NCI-H1436 (cell line): ENCODE data around the gene ARRB1.
"Not testable (repeated sequence)": the region's sequence is repeated elsewhere in the genome, so short reads cannot be mapped to it uniquely, and the experiment has no call there.

ENCODE experiments used
- DNase-seq: peaks from one replicate; lab custom pipeline; 2025; lab: John Stamatoyannopoulos, UW

The ARRB1 gene

DNA sequence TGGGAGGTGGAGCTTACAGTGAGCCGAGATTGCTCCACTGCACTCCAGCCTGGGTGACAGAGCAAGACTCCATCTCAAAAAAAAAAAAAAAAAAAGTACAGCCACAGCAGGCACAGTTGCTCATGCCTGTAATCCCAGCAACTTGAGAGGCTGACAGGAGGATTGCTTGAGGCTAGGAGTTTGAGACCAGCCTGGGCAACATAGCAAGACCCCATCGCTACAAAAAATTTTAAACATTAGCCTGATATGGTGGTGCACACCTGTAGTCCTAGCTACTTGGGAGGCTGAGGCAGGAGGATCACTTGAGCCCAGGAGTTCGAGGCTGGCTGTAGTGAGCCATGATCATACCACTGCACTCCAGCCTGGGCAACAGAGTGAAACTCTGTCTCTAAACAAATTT, 76.7 kb downstream of the ARRB1 start:
- not testable (repeated sequence) for DNase-seq

DNA sequence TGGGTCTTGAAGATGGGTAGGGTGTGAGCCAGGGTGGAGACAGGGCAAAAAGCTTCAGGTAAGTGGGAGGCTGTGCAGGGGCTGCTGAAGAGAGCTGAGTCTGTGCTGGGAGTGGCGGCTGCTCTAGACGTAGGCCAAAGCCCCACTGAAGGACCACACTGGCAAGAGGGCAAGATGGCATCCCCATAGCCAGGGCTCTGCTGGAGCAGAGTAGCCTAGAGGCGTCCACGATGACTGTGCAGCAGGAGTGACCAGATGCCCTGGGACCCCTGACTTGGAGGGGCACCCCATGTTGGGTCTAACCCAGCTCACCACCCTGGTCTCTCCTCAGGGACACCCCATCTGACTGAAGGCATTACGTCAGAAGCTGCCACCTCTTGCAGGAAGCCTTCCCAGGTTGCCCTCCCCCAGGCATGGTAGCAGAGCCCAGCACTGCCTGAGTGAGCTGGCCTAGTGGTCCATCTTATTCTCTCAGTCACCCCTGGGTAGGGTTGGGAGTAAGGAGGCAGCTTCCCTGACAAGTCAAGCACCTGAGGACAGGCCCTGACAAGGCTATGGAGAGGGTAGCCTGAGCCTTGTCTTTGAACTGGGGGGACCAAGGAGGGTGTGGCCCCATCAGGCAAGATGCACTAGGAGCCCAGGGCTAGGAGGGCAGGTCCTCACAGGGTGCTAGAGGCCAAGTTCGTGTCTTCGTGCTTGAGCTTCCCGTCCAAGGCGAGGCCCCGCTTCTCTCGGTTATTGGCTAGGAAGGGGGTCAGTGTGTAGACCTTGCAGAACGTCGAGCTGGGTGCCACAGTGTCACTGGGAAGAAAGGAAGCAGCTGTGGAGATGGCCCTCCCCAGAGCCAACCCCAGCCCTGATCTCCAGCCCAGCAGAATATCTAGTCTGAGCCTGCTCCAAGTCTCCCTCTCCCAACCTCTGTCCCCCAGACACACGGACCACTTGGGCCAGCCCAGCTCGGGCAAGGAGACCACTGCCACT, 77.8 kb downstream of the ARRB1 start:
- DNase-seq: no peak

DNA sequence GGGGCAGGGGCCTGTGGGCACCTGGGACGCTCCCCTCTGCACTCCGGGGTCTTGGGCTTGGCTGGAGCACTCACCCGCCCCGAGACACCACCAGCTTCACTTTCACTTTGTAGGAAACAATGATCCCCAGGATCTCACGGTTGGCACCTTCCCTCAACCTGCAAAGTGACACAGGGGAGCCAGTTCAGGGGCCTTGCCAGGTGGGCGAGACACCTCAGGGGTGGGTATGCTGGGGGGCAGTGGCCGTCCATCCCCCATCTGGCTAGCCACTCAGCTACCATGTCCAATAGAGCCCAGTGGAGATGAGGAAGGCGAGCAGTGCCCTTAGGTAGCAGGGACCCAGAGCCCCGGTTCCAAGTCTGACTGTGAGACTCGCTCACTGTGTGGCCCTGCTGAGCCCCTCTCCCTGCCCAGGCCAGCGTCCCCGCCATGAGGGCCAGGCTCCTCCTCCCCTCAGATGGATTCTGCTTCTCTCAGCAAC, 78.6 kb downstream of the ARRB1 start:
- DNase-seq: no peak

DNA sequence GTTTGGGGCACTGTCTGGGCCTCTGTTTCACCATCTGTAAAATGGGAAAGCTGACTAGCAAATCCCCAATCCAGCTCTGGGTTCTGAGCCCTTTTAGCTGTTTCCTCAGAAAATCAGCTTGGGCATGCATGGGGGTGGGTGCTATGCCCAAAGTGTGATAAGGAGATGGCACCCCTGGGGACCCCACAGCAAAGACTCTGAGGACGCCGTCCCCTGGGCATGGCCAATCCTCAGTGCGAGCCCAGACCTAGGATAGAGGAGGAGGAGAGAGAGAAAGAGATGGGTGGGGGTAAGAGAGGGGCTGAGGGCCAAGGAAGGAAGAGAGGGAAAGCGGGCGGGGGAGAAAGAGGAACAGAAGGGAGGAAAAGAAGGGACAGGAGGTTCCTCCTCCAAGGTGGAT, 79.1 kb downstream of the ARRB1 start:
- DNase-seq: no peak

DNA sequence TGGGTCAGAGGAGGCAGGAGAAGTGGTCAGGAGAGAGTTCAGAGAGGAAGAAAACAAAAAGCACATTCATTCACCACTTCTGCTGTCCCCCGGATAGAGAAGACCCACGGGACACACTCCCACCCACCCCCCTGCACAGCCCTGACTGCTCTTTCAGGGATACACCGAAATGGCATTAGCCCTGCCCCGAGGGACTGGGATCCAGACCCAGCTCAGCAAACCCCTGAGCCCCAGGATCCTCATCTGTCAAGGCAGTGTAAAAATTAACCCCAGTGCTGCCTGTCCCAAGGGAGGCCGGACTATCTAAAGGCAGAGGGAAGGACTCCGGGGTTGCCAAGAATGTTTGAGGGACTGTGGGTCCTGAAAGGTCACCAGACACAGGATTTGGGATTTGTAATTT, 79.7 kb downstream of the ARRB1 start:
- no peak for DNase-seq

DNA sequence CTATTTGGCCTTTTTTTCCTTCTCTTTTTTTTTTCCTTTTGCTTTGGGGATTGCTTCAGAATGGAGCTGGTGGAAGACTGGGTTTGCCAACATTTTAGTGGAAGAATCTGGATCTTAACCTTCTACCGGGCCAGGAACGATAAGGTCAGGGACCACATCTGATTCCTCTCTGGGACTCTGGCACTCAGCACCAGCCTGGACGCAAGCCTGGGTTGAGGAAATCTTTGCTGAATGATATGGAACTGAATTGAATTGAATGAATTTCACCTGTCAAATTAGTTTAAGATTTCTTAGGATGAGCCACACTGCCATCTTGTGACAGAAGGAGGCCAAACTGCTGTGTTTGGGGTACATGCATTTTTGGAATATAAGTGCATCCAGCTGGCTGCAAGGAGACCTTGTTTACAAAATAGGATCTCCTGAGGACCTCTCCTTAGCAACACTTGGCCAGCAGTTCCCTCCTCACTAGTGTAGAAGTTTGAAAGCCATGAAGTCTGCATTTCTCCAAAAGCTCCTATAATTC, 80.5 kb downstream of the ARRB1 start:
- no peak for DNase-seq

DNA sequence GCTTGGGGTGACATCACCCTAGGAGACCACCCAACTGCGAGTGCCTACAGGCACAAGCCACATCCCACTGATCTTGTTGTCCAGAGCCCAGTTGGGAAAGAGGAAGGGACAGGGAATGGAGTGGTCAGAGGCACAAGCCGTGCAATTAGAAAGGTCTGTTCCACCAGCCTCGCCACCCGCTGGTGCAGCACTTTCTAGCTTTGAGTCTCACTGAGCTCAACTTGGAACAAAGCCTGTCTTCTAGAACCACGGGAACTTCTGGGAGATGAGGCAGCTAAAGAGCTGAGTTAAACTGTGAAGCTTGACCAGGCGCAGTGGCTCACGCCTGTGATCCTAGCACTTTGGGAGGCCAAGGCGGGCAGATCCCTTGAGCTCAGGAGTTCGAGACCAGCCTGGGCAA, 81.6 kb downstream of the ARRB1 start:
- no peak for DNase-seq

DNA sequence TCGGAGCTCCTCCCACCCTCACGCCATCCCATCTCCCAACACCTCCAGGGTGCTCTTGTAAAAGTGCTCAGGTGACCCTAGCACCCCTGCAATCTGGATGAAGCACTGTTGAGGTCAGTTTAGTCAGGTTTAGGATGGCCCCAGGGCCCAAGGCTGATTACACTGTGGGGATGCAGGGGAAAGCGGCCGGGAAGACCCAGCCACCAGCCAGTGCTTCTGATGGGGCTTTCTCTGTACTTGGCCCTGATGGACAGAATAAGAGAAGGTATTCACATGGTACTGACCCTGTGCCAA, 82.1 kb downstream of the ARRB1 start:
- DNase-seq: no peak

DNA sequence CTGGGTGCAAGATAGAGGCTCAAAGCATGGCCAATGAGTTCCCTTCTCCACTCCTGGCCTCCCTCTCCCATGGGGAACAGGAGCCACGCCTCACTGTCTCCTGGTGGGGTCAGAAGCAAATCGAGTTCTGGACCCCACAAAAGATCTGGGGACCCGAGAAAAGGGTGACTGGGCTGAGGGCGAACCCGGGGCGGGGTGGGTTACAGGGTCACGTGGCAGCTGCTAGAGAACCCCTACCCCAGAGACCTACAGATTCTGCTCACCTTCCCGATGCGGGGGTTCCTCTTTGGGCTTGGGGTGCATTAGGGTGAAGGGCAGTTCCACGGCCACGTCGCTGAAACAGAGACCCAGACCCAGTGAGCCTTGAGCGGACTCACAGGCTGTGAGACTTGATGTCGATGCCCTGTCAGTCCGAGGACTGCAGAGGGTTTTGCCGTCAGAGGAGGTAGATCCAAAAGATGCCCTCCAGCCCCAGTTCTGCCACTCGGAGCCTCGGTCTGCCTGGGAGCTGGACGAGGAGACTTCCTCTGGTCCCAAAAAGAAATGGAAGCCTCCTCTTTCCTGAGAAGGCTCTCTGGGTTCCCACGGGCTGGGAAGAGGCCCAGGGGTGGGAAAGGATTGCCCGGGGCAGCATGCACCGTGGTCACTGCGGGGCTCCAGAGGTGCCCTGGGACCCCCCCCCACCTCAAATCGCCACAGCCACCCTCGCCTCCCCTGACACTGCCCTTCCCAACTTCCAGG, 82.7 kb downstream of the ARRB1 start:
- DNase-seq: no peak

DNA sequence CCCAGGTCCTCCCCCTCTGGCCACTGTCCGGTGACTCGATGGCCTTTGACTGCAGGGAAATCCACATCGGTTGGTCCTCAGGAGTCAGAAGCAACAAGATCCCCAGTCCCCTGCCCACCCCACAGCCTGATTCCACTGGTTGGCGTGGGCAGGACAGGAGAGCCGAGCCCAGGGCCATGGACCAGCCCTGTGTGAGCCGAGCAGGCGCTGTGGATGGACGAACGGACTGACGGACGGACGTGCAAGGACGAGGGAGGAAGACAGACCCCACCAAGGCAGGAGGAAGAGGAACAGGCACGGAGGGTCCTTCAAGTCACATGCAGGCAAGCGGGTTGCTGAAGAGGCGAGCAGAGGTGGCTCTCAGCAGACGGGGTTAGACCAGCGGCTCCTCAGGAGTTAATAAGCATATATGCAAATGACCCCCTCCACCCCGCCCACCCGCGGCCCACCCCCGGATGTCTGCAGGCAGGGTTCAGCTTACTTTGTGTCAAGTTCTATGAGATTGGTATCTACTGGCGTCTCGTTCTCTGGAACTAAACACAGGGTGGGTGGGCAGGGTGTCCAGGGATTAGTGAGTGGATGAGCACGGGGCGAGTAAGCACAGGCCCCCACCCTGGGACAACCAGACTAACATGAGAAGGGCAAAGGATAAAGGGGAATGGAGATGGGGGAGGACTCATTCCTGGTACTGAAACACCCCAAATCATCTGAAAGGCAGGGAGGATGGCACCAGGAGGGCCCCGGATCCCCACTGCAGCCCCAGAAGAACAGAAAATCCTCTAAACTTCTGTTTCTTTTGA, 84.1 kb downstream of the ARRB1 start:
- DNase-seq: no peak

DNA sequence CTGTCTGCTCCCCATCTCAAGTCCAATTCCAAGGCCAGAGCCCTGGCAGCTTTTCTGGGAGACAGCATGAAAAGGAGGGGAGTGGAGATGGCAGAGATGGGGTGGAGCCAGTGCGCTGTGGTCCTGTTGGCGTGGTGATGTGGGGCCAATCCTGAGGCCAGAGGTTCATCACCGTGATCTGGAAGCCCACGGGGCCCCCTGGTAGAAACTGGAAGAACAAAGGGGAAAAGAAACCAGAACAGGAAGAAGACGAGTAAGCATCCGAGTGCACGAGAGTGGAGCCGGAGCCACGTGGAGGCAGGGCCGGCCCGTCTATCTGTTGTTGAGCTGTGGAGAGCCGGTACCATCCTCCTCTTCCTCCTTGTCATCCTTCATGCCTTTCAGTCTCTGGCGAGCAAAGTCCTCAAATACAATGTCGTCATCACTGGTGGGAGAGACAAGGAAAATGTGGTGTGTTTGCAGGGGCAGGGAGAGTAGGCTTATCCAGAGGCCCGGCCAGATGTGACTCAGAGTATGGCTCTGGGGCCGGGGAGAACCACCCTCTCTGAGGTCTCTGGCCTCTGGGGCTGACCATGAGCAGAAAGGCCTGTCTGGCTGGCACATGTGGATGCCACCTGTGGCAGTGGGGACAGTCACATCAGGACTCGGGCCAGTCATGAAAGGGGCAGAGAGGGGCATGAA, 85.5 kb downstream of the ARRB1 start:
- no peak for DNase-seq

DNA sequence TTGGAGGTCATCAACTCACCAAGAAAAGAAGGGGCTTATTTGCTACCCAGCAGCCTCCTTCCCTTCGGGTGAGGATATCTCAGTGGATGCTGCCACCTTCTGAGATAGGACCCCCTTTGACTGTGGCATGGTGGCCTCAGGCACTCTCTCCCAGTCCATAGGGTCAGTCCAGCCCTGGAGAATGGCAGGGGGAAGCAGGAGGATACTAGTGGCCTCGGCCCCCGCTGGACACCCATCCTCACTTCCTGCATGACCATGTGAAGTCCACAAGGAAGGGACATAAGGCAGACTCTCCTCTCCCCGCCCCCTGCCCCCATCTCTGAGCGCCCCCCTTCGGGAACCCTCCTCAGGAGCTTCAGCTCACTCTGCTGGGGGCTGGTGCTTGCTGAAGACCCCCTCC, 86.5 kb downstream of the ARRB1 start:
- no peak for DNase-seq

DNA sequence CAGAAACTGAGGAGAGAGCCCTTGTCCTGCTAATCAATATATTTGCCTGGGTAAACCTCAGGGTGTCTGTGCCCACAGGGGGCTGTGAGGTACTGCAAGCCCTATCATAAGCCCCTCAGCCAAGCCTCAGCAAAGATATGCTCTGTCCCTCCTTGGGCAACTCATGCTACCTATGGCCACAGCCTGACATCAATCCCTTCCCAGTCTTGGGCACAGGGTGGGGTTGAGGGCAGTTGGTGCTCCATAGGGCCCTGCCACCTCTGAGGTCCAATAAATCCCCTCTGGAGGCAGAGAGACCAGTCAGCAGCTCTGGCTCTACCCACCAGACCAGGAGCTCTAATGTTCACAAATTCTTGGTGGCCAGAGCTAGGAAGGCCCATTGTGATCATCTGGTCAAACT, 87.1 kb downstream of the ARRB1 start:
- no peak for DNase-seq

DNA sequence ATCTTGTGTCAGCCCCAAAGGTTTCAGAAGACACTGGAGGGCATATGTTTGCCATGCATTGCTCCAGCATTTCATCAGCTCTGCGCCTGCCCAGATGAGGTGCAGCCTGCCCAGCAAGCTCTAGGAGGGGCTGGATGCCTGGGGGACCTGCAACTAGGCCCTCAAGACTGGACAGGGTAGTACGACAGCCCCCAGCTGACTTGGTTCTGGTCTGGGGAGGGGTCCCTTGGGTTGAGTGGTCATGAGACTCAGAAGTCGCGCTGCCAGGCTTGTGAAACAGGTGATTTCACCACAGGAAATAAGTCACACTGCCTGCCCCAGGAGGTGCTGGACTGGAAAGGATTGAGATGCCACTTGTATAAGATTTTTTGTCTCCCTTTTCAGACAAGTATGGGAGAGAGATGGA, 87.5 kb downstream of the ARRB1 start:
- no peak for DNase-seq

DNA sequence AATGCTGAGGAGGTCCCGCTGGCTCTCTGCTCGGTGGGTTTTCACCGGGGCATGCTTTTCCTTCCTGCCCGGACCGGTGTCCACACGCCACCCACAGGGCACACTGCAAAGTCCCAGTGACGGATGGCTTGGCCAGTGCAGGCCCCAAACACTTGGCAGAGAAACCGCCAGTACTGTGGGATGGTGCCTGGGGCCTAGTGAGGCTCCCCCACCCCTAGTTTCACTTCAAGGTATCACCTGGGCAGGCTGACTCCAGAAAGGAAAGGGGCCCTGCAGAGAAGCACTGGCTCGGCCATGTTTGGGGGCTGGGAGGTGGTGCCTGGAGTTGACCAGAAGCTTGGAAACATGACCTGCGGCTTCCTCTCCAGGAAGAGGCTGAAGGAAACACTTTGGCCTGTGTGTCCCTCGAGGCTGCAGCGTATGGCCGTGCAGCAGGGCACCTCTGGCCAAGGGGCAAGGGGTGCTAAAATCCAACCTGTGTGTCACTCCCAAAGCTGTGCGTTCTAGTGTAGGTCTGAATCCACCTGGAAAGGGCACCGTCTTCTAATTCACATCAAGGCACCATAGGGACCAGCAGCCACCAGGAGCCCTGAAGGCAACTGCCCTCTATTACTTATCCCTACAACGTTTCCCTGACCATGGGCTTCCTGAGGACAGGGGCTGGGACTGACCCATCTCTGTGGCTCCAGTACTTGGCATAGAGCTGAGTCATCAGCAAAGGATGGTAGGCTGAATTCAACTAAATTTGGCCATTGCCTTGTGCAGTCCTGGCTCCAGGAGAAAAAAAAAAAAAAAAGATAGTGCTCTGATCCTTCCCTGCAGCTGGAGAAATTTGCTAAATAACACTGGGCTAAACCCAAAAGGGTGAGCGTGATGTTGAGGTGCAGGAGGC, 88.3 kb downstream of the ARRB1 start:
- no peak for DNase-seq

DNA sequence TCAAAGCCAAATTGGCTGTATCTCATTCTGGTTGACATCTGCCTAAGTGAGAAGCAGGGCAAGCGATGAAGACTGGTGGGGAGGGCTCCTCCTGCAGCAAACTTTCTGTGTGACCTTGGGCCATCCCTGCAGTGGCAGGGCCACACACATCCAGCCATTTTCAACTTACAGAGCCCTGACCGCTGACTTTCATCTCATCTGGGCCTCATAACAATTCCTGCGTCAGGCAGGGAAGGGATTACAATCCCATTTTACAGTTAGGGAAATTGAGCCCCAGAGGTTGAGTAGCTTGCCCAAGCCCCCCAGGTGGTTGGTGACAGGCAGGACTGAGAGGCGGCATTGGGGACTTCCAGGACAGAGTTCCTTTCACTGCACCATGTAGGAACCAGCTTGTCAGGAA, 89.0 kb downstream of the ARRB1 start:
- DNase-seq: no peak

DNA sequence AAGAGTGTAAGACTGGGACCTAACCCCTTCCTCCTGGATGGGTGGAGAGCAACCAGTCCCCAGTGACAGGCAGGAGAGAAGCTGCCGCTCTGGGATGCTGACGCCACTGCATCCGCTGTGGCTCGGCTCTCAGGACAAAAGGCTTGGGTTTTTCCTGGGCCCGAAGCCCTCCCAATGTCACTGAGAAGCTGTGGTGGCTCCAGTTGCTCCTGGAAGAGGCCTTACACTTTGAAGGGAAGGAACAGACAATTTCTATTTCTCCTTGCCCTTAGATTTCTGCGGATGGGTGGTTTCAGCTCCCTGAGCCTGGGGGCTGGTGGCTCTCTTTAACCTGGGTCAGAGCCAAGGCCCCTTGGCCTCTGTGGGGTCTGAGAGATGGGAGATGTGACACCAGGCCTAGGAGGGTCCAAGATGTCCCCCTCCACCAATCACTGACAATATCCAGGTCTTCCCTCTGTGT, 89.5 kb downstream of the ARRB1 start:
- DNase-seq: no peak

DNA sequence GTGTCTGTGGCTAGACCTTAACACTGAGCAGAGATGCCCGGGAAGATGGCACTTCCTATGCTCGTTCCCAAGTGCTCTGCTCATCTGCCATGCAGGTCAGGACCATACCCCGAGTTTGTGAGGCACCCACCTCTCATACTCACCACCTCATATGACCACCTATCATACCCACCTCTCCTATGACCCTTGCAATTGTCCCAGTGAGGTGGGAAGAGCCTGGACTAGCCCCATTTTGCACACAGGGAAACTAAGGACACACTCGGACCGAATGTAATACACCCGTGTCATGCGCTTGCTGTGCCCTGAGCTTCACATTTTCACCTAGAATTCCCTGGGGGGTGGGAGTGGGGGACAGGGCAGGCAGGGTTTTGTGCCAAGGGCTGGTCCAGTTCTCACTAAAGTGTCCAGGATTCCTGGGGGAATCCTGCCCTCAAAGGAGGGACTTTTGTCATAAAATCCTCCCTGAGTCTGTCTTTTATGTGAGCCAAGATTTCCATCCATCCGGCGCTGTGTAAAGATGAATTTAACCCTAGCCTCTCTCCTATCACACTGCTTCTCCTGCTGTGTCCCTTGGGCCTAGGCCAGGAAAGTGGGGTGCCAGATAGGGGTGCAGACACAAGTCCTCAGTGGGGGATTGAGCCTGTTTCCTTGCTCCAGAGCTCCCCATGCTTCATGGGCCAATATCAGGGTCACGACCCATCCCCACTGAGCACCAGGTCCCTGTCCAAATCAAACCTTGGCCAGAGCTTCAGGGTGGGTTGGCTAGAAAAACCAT, 90.9 kb downstream of the ARRB1 start:
- DNase-seq: no peak

DNA sequence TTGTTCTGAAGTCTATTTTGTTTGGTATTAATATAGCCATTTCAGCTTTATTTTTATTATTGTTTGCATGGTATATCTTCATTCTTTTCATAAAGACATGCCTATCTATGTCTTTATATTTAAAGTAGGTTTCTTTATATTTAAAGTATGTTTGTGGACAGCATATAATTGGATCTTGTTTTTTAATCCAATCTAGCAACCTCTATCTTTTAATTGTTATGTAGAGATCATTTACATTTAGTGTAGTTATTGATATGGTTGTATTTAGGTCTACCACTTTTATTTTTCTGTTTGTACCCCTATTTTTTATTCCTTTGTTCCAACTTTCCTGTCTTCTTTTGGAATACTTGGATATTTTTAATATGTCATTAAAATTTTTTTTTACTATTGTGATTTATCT, 97.1 kb downstream of the ARRB1 start:
- DNase-seq: no peak

DNA sequence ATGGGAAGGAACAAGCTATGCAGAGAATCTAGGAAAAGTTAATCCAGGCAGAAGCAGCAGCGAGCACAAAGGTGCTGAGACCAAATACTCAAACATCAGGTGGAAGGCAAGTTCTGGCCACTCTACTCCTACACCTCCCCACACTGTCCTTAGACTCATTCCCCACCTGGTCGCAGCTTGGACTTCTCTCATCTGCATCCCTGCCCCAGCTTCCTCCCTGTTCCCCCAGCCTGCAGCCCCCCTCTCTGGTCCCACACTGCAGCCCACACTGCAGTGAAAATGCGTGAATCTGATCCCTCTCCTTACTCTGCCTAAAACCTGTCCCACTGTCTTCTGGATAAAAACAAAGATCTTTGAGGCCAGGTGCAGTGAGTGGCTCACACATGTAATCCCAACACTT, 101.8 kb downstream of the ARRB1 start:
- DNase-seq: no peak
